Inflammatory macrophage treated with lipopolysaccharide for 1 hour (primary cell): Measurements from ENCODE around the gene GCA.
A peak's percentile ranks its signal among the peaks of the same experiment; 100 is the strongest.

Experiments used
- DNase-seq, 2 donors: peaks; one replicate each; pipeline ENCODE4 v3.0.0-alpha.2; 2020 to 2022

The GCA gene

GRCh38 chr2:162328424-162329157 is 15.3 kb upstream of the GCA start:
- DNase-seq, result no peak

GRCh38 chr2:162330881-162331280 is 13.1 kb upstream of the GCA start:
- DNase-seq, result no peak

DNA sequence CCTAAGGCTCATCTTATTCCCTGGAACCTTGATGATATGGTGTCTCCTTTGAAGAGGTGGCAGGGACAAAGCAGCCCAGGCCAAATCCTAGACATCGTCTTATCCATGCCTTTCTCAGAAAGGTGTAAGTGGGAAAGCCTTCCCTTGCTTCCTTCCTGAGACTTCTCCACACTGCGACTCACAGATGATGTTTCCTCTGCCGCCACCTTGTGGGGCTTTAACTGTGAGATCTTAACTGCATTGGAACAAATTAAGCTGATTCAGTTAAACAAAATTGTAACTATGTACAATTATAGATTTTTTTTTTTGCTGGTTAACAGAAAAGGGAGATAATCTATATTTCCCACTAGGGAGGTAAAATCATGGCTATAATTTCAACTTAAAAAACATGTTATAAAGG is 10.0 kb upstream of the GCA start:
- peak in 1 of 2 donors; percentile 58 for DNase-seq

DNA sequence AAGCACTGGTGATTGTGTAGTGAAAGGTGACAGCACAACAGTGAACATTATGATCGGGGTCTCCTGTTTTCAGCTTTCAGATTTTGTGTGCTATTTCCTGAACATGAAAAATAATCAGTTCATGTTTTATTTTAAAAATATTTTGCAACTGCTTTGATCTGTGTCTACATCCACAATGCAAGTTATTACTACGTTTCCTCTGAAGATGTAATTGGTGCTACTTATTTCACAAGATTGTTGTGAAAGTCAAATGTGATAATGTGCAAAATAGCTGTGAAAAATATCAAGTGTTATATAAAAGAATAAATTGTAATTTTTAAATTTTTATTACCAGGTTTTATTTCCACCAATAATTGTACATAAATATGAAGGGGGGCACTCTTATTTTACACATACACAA is 6.1 kb upstream of the GCA start:
- DNase-seq, result peak; percentile 40 to 63

DNA sequence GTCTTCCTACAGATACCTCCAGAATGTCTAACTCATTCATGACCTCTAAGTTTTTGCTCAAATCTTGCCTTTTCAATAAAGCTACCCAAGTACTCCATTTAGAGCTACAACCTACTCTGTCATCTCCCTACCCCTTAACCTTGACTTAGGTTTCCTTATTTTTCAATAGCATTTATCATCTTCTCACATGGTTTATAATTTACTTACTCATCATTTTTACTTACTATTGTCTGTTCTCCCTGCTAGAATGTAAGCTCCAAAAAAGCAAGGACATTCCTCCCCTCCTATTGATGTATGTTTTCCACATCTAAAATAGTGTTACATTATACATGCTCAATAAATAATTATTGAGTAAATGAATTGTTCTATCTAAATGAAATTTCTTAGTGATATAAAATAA is 3.1 kb upstream of the GCA start:
- DNase-seq, result no peak

DNA sequence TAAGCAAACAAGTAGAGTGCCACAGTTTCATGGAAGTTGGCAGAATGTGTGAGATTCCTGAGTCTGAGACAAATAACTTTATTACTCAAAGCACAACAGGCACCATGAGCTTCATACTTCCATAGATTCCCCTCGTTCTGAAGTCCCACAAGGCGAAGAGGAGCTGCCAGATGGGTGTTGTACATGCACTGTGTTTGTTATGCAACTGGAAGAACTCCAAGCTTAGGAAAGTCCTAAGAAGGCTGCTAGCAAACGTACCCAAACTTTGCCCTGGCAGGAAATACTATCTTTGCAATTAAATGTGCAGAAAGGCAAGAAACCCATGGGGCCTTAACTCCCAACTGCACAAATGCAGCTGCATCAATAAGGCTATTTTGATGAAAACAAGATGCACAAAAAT is 1.6 kb upstream of the GCA start:
- peak; percentile 71 to 73 for DNase-seq

DNA sequence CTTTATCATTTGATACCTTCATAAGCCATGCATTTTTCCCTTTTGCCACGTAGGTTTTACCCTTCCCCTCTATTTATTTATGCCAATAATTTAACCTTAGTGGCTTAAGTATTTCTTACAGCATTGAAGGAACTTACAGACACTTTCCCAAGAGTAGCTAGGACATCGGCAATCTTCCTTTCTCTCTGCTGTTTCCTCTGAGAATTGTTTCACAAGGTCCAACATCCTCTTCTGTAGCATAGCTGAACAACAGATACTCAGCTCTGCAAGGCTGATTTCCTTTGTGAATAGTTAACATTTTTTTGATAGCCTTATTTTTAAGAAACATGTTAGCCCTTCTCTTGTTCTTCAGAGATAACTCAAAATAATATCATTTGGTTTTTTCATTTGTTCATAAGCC is 1.1 kb upstream of the GCA start:
- peak; percentile 77 to 83 for DNase-seq

DNA sequence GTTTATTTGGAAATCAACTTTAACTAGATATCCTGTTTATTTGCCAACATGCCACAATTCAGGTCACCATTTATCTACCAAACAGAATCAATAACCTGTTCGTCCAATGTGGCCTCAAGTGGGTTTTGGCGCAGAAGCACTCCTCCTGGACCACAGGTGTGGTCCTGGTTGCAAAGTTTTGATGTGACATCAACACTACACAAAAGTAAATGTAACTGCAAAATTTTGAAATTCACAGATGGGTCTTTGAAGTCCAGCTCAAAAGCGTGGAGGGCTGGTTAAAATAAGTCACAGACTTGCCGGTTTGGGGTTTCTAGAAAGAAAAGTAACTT is 474 bp upstream of the GCA start:
- DNase-seq, result no peak

DNA sequence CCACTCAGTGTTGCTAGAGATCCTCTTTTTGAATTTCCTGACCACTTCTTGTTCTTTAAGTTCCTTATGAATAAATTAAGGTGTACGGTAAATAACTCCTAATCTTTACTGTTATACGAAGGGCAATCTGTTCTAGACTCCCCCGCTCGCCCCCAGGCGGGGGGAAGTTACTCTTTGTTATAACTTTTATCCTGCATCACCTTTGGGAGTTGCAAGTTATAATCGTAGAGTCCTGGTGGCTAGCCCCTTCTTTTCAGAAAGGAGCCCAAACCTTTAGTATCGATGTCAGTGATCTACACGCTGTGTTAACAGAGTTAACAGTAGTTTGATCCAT is 652 bp downstream of the GCA start:
- no peak for DNase-seq

DNA sequence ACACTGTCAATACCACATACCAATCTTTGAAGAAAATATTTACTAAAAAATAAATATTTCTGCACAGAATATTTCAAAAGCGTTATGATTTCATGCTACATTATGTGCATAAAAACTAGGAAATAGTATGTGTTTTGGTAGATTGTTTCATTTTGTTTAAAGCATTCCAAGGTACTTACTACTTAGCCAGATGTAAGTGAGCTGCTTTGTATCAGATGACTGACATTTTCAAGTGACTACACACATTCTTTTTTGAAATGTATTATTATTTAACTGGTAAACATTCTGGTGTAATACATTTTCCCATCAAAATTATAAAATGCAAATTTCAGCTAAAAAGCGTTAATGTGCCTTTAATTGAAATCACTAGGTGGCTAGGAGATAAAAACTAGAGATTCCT is 21.5 kb downstream of the GCA start:
- DNase-seq, result no peak

GRCh38 chr2:162368494-162368893 is 24.6 kb downstream of the GCA start:
- DNase-seq, result no peak

GRCh38 chr2:162369551-162369950 is 25.6 kb downstream of the GCA start:
- DNase-seq, result no peak

GRCh38 chr2:162370931-162371330 is 27.0 kb downstream of the GCA start:
- DNase-seq, result no peak

- DNase-seq, result no peak
Observed at GRCh38 chr2:162372818-162373217, 28.9 kb downstream of the GCA start.

DNA sequence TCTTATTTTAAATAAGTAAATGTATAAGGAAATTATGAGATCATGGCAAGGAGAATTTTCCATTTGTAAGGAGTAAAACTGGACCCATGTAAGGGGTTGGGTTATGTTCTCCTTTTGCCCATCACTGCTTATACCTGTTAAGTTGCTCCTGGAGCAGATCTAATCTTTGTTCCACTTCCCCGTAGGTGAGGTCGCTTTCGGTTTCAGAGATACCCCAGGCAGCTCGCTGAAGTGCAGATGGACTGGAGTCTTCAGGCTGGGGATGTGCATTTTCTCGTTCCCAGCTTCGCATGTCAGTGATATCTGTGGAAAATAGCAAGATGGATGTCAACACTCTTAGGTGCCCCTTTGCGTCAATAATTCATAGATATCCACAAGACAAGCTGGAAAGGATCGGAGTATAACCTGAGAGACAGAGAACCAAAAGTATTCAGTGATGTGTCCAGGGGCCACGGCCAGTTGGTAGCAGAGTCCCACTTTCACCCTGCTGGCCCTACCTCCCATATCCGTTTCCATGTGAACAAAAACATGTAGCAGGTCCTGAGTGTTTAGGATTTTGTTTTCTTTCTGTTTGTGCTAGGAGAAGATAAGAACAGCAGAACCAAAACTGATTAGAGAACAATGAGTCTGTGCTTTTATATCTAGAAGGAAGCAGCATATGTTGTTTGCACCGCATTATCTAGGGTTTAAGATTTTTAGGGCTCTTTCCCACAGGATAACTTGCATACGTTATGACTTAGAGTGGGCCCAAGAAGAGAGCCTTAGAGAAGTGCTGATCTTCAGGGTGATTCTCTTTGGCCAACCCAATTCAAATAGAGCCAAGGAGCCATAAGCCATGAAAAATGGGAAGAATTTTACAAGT is 36.0 kb downstream of the GCA start:
- DNase-seq, result no peak

DNA sequence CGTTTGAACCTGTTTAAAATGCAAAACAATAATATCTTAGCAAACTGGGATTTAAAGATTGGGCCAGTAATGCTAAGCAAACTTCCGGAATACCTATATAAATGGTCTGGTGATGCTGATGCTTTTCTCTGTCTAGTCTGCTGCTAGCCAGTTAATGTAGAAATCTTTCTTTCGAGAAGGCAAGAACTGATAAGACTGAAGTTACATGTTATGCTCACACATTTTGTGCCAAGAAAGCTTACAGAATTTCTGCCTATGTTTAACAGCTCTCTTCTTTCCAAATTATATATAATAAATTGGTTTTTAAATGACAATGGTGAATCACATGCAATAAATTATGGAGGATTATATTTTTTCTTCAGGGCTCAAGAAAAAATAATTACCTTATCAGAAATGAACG is 37.9 kb downstream of the GCA start:
- DNase-seq, result no peak

DNA sequence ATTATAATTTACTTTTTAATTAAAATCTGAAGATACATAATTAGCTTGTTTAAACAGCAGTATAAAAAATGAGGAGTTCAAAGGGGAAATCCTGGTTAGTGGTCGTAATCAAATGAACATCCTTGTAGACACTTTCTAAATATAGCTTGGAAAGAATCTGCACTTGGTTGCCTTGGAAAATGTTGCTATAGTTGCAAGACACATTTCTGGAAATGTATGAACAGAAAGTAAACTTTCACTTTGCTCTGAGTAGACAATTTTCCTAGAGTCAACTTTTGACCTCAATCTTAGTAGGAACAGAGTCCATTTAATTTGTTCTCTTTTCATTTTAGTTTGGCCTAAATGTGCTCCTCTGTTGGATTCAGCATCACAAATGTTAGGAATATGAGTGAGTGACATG is 38.3 kb downstream of the GCA start:
- DNase-seq, result no peak

- no peak for DNase-seq
Observed at GRCh38 chr2:162385536-162385935, 41.6 kb downstream of the GCA start.

GRCh38 chr2:162390801-162391200 is 46.9 kb downstream of the GCA start:
- DNase-seq, result no peak

GRCh38 chr2:162400336-162400735 is 56.4 kb downstream of the GCA start:
- no peak for DNase-seq

GRCh38 chr2:162401871-162402270 is 57.9 kb downstream of the GCA start:
- no peak for DNase-seq

DNA sequence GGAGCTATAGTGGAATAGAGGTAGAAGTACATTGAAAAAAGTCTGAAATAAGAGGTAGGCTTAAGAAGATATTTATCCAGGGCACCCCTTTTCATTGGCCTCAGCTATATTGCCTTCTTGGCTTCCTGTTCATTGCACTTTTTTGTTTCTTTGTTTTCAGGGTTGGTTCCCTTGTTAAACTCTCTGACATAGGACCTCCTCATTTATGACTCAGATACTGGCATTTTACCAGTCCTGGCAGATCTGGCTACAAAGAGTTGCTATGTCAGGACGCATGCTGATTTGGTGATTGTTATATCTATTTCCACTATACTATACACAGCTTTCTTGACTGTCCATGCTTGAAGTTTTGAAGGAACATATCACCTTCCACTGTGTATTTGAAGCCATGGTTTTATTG is 60.0 kb downstream of the GCA start:
- no peak for DNase-seq
